Kidney (tissue), 14 donors: ENCODE results near the gene PDGFC. TPM values are rescaled to one million over a fixed set of nuclear protein-coding genes. Genes with fewer than 3 reads are reported as not detected.

ENCODE experiments used
- DNase-seq, 5 donors: peaks; one replicate each; pipeline ENCODE4 v3.0.0-alpha.2; 2013 to 2020
- FAIRE-seq: peaks from 2 replicates; lab custom pipeline; 2012; peaks lifted over from hg19 to GRCh38; lab: Jason Lieb, UNC
- H3K27ac ChIP-seq, 2 donors: one replicate each; pipeline ENCODE4 v1.7.0; 2013; ENCODE audit warnings: low read depth in 2 of 2, low read length in 2 of 2, inconsistent platforms in 1 of 2
- H3K27me3 ChIP-seq: one replicate; pipeline ENCODE4 v1.7.1; 2013; ENCODE audit warnings: low read length, inconsistent platforms; ENCODE audit not compliant: control insufficient read depth, insufficient read depth
- H3K36me3 ChIP-seq, 3 donors: one replicate each; pipeline versions ENCODE4 v1.7.0 to v1.7.1; 2013; ENCODE audit warnings: low read length in 3 of 3, control low read depth in 1 of 3, inconsistent platforms in 1 of 3; ENCODE audit not compliant: insufficient read depth in 3 of 3, control insufficient read depth in 2 of 3
- H3K4me1 ChIP-seq, 3 donors: one replicate each; pipeline versions ENCODE4 v1.7.0 to v1.7.1; 2013; ENCODE audit warnings: low read length in 3 of 3, inconsistent platforms in 1 of 3, low read depth in 1 of 3; ENCODE audit not compliant: control insufficient read depth in 2 of 3, insufficient read depth in 2 of 3
- H3K4me3 ChIP-seq, 3 donors: one replicate each; pipeline versions ENCODE4 v1.7.0 to v1.8.1; 2013; ENCODE audit warnings: low read length in 3 of 3, control low read depth in 1 of 3, inconsistent platforms in 1 of 3
- H3K9ac ChIP-seq, 3 donors: one replicate each; pipeline versions ENCODE4 v1.7.0 to v1.7.1; 2013; ENCODE audit warnings: low read length in 3 of 3, control low read depth in 1 of 3, inconsistent platforms in 1 of 3
- H3K9me3 ChIP-seq, 3 donors: one replicate each; pipeline versions ENCODE4 v1.7.0 to v1.7.1; 2013; ENCODE audit warnings: low read length in 3 of 3, control low read depth in 1 of 3, inconsistent platforms in 1 of 3; ENCODE audit not compliant: control insufficient read depth in 2 of 3, insufficient read depth in 1 of 3
- CTCF ChIP-seq: IDR thresholded peaks from 3 replicates; pipeline ENCODE4 v1.5.1; 2012; ENCODE audit warnings: mild to moderate bottlenecking, moderate library complexity, borderline replicate concordance; ENCODE audit not compliant: insufficient read depth; ENCODE audit errors: extremely low read depth
- intact Hi-C: fragments of 100-400 bp; cut with DNase I; formaldehyde crosslinking; loops from one replicate; pipeline ENCODE4 v1.11.1; 2022
- polyA plus RNA-seq: library from polyadenylated mRNA; stranded (reverse); fragments of 350-450 nt; fragmentation: Illumina TruSeq; extraction: RNeasy Lipid Tissue Mini Kit (QIAGEN cat#74804); gene quantifications from one replicate; pipeline ENCODE4 v1.2.3, GENCODE V29; 2014; ENCODE audit warnings: low read depth, low replicate concordance; ENCODE audit not compliant: insufficient read depth
- total RNA-seq: library from RNA; stranded (reverse); fragmentation: NEBNext Ultra II Directional; extraction: Animal tissue kit (Norgen Biotek cat#: 25700); gene quantifications from one replicate; pipeline ENCODE4 v1.2.1, GENCODE V29; 2021
- donor health status: control.
- donor health status: control.
- donor health status: control.
- donor health status: control.
- donor health status: control.
- donor health status: DM: yes; HTN: yes; CAD: no.
- donor health status: Normal renal cell carcinoma (clear cell type).

The PDGFC gene
- total and polyA plus RNA-seq, 2 donors from 2014 or later: 12.3 to 37.6 TPM

- TF ChIP-seq CTCF: no peak
- H3K27ac ChIP-seq: no peak overlapping the region
- intact Hi-C loops: no loop called here
Observed at GRCh38 chr4:156734965-156735895, 236.4 kb downstream of the PDGFC start.

GRCh38 chr4:156733582-156733981 lies 238.0 kb downstream of the PDGFC start:
- H3K27me3 ChIP-seq: no peaks in the 10 kb centered on the region
- TF ChIP-seq CTCF: no peak
- intact Hi-C loops: no loop called here
- no peak overlapping the region for H3K4me3 ChIP-seq
- peaks cover 0 to 19% (median 0%) of the 10 kb centered on the region in 3 donors for H3K9me3 ChIP-seq
- FAIRE-seq (no peak), DNase-seq (no peak)
- H3K36me3 ChIP-seq: no peaks in the 10 kb centered on the region
- H3K27ac ChIP-seq: no peak overlapping the region
- no peak overlapping the region for H3K9ac ChIP-seq
- no peaks in the 10 kb centered on the region for H3K4me1 ChIP-seq

More at GRCh38 chr4:156734965-156735895, 236.4 kb downstream of the PDGFC start:
- DNase-seq (no peak), FAIRE-seq (no peak)
- no peak overlapping the region for H3K4me3 ChIP-seq
- H3K36me3 ChIP-seq: no peaks in the 10 kb centered on the region
- H3K27me3 ChIP-seq: no peaks in the 10 kb centered on the region
- peaks cover 0 to 19% (median 0%) of the 10 kb centered on the region in 3 donors for H3K9me3 ChIP-seq
- H3K9ac ChIP-seq: no peak overlapping the region
- H3K4me1 ChIP-seq: no peaks in the 10 kb centered on the region

GRCh38 chr4:156732634-156733033 lies 239.0 kb downstream of the PDGFC start:
- Histone ChIP-seq H3K27me3 (no peaks in the 10 kb centered on the region), H3K9ac (no peak overlapping the region), H3K9me3 (peaks cover 0 to 19% (median 0%) of the 10 kb centered on the region in 3 donors), H3K27ac (no peak overlapping the region), H3K4me1 (no peaks in the 10 kb centered on the region), H3K4me3 (no peak overlapping the region), H3K36me3 (no peaks in the 10 kb centered on the region)
- intact Hi-C loops: no loop called here
- FAIRE-seq (no peak), DNase-seq (no peak)
- no peak for TF ChIP-seq CTCF
